Umbilical cord (tissue), 2 donors: ENCODE measurements around the gene TGFA. TPM values are rescaled to one million over a fixed set of nuclear protein-coding genes. Genes with fewer than 3 reads are reported as not detected.

Experiments
- DNase-seq: peaks from one replicate; pipeline ENCODE4 v3.0.0-alpha.2; 2015; ENCODE audit warnings: low spot score
- total RNA-seq: library from RNA; depleted of rRNA; stranded (reverse); fragments of >200 nt; gene quantifications from one replicate; pipeline ENCODE4 v1.2.3, GENCODE V29; 2014; ENCODE audit warnings: low replicate concordance; ENCODE audit not compliant: insufficient read depth

TGFA gene
- total RNA-seq, 1 donor from 2014 or later = 5.8 TPM

- peak; percentile 39 for DNase-seq
Observed at GRCh38 chr2:70523996-70524965, 29.3 kb downstream of the TGFA start.

DNA sequence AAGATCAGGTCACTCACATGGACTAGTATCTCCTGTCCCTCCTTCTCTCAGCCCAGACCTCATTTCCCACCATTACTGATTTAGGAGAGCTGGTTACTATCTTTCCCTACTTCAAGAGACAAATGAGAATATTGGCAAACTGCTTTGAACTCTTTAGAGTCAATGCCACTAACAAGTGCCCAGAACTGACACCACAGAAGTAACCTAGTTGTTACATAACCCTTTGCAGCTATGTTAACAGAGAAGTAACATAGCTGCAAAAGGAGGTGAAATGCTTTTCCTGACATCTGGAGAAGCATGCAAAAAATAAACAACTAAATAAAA, 30.0 kb downstream of the TGFA start:
- no peak for DNase-seq

GRCh38 chr2:70522627-70523026, 31.0 kb downstream of the TGFA start:
- DNase-seq = no peak

- no peak for DNase-seq
Observed at GRCh38 chr2:70520825-70521224, 32.8 kb downstream of the TGFA start.

GRCh38 chr2:70519453-70519852, 34.2 kb downstream of the TGFA start:
- no peak for DNase-seq

DNA sequence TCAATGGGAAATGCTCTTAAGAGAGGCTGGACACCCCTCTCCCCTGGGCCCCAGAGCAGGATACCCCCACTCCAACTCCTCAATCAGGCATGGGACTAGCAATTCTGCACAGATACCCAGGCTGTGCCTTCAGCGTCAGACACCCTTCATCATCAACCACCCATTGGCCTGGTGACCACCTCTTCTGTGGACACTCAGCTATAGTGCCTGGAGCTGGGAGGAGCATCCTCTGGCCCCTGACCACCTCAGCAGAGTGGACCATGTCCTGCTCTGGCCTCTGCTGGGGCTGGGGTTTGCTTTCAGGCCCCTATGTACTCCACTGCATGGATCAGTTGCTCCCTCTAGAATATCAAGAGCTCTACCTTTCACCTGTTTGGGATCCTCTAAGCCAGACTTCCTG, 35.1 kb downstream of the TGFA start:
- no peak for DNase-seq

GRCh38 chr2:70517804-70518203, 35.8 kb downstream of the TGFA start:
- no peak for DNase-seq

DNA sequence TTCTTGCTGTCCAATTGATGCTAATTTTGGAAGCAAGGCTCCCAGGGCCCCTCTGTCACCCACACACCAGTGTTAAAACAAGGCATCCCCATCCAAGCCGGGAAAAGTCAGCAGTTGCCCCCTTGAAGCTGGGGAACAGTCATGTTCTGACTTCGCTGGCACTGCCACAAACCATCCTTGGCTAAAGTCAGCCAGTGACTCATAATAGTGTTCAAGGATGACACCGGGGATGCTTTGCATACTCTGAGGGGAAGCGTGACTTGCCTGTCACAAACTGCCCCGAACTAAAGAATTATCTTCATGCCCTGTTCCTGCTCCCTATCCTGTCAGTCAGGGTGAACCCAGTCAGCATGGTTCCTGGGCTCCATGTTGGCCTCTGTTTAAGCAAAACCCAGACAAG, 37.0 kb downstream of the TGFA start:
- DNase-seq = no peak

DNA sequence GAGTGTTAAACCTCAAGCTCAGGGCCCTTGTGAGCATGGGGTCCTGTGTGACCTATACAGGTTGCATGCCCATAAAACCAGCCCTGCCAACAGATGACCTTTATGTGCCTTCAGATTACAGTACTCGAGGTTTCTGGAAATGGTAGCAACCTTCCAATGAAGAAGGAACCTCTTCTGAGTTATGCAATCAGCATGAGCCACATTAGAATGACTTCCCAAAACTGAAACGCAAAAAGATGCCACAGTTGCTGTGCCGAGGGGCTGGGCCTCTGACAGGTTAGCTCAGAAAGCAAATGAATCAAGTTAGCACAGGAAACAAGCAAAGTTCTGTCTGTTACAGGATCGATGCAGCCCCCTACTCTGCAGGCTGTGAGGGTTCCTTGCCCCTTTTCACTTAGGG, 37.7 kb downstream of the TGFA start:
- DNase-seq = no peak

DNA sequence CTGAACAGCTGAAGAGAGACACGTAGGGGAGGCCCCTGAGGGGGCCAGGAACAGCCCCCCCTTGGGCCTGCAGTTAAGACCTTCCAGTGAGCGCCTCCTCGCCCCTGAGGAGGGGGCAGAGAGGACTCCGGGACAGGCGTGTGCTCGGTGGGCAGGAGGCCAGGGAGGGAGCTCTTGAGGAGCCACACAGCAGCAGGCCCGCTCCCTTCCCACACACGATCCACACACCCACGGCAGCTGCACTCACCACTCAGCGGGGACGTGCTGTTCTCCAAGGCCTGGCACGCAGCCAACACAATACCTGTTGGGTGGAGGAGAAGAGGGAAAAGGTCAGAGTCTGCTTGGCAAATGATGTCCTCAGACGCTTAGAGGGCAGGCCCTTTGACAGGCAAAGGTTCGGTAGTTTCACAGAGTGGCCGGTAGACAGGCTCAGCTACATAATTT, 39.0 kb downstream of the TGFA start:
- peak; percentile 30 for DNase-seq

GRCh38 chr2:70513738-70514137, 39.9 kb downstream of the TGFA start:
- no peak for DNase-seq

- DNase-seq = no peak
Observed at GRCh38 chr2:70511971-70512729, 41.5 kb downstream of the TGFA start.

GRCh38 chr2:70510313-70510712, 43.3 kb downstream of the TGFA start:
- no peak for DNase-seq

DNA sequence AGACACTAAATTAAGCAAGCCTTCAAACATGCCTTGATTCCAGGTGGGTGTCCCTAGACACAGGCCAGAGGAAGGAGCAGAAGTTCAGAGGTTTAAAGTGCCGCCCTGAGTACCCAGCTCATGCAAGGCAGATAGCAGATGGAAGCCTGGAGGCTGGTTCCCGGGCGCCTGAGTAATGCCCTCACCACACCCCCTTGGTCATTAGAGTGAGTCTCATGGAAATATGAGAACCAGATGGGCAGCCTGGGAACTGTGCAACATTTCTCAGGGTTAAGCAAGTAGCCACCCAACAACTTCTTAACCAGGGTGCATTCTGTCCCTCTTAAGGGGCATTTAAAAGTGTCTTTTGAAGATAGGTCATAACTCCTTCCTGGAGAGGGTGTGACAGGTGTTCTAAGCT, 44.1 kb downstream of the TGFA start:
- peak; percentile 44 for DNase-seq

DNA sequence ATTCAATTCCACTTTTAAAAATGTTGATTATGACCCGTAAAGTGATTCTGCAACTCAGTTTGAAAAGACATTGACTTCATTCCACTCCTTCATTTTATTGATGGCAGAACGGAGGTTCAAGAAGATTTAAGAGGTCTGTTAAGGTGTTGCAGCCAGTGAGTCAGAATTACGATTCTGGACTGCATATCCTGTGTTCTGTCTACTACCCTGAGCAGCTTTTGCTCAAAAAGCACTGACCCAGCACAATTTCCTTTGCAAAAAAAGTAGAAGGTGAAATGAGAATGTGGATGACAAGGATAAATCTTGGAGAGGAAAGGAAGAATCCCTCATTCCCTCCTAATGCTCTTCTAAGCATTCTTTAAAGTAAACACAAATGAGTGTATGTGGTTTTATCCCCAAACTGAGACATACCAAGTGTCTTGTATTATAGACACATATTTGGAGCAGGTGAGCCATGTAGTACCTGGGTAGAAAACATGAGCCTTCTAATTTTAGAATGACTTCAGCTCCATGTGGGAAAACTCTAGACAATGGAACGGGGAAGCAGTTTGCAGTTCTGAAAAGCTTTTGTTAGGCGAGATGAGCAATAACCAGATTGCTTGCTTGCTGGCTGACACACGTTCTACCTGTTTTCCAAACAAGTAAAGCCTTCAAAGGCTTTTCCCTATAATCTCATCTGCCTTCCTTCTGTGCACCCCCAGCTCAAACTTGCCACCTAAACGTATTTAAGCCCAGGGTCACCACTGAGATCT, 44.7 kb downstream of the TGFA start:
- no peak for DNase-seq

- no peak for DNase-seq
Observed at GRCh38 chr2:70505613-70506391, 47.8 kb downstream of the TGFA start.

- no peak for DNase-seq
Observed at GRCh38 chr2:70504750-70505149, 48.9 kb downstream of the TGFA start.

DNA sequence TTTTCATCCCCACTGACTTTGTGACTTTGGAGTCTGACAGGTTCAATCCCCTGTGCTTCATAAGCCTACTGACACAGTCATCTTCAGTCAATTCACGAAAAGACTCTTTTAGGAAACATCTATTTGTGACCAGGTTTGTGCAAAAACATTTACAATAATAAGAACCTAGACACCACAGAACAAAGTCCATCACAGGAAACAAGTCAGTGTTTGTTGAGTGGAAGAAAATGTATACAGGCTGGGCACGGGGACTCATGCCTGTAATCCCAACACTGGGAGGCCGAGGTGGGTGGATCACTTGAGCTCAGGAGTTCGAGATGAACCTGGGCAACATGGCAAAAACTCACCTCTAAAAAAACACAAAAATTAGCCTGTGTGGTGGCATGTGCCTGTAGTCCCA, 49.7 kb downstream of the TGFA start:
- DNase-seq = no peak

GRCh38 chr2:70501728-70502127, 51.9 kb downstream of the TGFA start:
- DNase-seq = no peak

GRCh38 chr2:70501215-70501614, 52.4 kb downstream of the TGFA start:
- DNase-seq = no peak

DNA sequence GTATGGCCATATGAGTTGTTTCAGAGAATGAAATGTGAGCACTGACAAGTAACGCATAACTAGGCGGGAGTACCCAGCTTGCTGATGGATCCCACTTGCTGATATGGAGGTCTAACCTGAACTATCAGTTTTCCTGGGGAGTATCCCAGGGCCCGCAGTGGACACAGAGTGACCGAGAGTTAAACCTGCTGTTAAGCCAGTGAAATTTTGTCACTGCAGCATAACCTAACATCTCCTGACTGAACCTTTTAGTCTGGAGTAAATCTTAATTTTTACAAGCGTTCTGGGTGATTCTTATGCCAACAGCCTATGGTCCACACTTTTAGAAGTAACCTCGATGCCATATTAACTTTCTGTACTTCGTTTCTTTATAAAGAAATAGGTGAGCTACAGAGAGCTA, 54.4 kb downstream of the TGFA start:
- no peak for DNase-seq
